ENCODE data around the gene BLM.

- TF ChIP-seq POLR2A (IDR thresholded peaks at IDR 0.05; ENCODE audit: borderline replicate concordance, extremely low read depth, insufficient read depth, insufficient read length) (no peak), POLR2AphosphoS5 (IDR thresholded peaks at IDR 0.05; ENCODE audit: low read depth, low read length) (no peak), EZH2phosphoT487 (IDR thresholded peaks at IDR 0.05; ENCODE audit: borderline replicate concordance) (no peak), CTCF (IDR thresholded peaks at IDR 0.05 in 2 of 3, conservative IDR thresholded peaks at IDR 0.05 in 1 of 3; ENCODE audit: borderline replicate concordance in 1 of 3, insufficient read depth in 1 of 3, low read depth in 2 of 3, low read length in 2 of 3) (no peak), EZH2 (IDR thresholded peaks at IDR 0.05) (no peak), REST (IDR thresholded peaks at IDR 0.05; ENCODE audit: low read depth) (no peak), JUND (IDR thresholded peaks at IDR 0.05) (no peak)
Observed at GRCh38 chr15:90813796-90814190, 96.6 kb downstream of the BLM start.

Data from HCT116 (cell line).